GM18526 (cell line): ENCODE results near the gene NOPCHAP1.
A peak's percentile ranks its signal among the peaks of the same experiment; 100 is the strongest.

Experiments used
- POLR2A ChIP-seq: IDR thresholded peaks from 3 replicates; pipeline ENCODE4 v1.6.1; 2011; ENCODE audit not compliant: insufficient read length; ENCODE audit errors: extremely low read depth

Gene NOPCHAP1, protein sequence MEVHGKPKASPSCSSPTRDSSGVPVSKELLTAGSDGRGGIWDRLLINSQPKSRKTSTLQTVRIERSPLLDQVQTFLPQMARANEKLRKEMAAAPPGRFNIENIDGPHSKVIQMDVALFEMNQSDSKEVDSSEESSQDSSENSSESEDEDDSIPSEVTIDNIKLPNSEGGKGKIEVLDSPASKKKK

DNA sequence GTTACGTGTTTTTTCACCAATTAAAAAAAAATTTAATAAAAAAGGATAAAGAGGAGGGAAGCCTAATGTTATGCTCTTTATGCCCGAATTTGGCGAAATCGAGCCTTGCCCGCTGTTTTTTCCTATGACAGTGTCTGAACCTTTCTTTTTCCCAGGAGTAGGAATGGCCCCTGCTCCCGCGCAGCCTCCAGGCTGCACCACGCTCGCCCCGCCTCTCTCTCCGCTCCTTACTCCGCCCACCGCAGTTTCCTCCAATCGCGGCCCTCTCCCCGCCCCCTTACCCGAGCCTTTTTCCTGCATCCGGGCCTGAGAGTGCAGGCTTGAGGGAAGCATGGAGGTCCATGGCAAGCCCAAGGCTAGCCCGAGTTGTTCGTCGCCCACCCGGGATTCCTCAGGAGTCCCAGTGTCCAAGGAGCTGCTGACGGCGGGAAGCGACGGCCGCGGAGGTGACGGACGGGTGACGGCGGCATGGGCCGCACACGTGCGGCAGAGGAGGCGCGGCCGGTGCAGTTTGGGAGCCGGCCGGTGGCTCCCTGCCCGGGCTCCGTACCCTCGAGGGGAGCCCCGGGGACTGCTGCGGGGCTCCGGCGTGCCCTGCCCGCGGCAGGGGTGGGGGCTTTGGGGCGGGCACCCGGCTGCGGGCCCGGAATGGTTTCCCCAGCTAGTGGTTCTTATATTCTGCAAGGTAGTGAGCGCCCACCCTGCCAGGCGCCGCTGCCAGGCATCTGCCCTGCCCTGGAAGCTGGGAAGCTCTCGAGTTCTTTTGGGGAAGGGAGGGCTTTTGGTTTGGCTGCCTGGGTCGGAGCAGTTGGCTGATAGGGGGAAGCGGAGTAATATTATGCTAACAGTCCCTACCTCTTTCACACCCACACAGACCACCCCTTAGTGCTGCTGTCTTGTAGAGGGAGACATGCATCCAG, at the start of gene NOPCHAP1:
Gene NOPCHAP1, plus strand, starts transcription at position 295 of the 920 bp plus-strand sequence. Its CDS starts 37 bp downstream, at position 332.
- peak; percentile 87 for TF ChIP-seq POLR2A

DNA sequence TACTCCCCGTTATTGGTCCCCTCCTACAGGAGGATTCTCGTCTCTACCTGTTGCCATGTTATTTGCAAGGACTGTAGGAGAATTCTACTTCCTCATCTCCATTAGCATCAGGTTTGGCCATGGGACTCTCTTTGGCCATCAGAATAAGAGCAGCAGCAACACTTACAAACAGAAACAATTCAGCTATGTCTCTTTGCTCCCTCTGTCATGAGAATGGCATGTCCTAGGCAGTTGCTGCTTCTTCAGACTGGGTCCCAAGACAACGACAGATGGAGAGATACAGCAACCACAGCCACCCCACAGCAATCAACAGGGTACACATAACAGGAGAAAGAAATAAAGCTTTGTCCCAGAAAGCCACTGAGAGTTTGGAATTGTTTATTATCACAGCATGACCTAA, 47.7 kb upstream of the NOPCHAP1 start:
- TF ChIP-seq POLR2A: no peak

DNA sequence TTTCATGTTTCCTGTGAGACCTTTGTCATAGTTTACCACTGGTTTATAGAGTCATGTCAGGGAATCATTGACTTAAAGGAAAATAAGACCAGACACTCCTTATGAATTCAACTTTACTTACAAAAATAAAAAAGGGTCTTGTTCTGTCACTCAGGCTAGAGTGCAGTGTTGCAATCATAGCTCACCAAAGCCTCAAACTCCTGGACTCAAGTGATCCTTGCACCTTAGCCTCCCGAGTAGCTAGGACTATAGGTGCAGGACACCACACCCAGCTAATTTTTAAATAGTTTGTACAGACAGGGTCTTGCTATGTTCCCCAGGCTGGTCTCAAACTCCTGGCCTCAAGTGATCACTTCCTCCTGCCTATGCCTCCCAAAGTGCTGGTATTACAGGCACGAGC, 47.0 kb upstream of the NOPCHAP1 start:
- no peak for TF ChIP-seq POLR2A

DNA sequence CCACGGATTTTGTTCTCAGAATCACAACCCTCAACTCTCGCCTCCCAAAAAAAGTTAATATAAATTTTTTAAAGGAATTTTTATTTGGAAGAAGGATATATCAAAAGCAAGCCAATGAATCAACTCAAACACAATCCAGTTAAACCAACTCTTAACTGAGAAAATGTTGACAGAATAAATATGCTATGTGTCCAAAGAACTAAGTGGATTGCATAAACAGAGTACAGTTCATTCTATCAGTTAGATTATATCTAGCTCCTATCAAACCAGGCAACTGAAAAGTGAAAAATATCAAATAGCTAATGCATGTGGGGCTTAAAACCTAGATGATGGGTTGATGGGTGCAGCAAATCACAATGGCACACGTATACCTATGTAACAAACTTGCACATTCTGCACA, 44.7 kb upstream of the NOPCHAP1 start:
- TF ChIP-seq POLR2A: no peak

DNA sequence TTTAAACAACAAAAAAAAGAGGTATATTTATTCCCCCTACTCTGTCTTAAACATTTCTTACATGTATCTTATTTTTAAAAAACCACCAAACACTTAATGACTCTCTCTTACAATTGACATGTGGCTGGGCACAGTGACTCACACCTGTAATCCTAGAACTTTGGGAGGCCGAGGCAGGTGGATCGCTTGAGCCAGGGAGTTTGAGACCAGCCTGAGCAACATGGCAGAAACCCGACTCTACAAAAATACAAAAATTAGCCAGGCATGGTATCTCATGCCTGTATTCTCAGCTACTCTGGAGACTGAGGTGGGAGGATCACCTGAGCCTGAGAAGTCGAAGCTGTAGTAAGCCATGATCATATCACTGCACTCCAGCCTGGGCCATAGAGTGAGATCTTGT, 44.0 kb upstream of the NOPCHAP1 start:
- no peak for TF ChIP-seq POLR2A

DNA sequence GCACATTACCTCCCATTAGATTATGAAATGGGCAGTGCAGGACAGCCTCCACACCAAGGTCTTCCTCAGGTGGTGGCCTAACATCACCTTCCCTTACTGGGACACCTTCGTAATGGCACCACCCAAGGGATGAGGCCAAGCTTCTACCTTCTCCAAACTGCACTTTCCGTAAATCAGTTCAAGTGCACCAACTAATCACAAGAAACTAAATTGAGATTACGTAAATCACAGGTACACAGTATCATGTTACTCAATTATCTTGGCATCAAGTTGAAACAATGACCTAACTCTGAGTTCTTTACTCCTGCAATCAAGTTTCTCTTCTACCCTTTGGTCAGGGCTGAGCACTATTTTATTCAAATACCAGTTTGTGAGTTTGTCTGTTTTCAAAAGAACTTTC, 41.9 kb upstream of the NOPCHAP1 start:
- no peak for TF ChIP-seq POLR2A

DNA sequence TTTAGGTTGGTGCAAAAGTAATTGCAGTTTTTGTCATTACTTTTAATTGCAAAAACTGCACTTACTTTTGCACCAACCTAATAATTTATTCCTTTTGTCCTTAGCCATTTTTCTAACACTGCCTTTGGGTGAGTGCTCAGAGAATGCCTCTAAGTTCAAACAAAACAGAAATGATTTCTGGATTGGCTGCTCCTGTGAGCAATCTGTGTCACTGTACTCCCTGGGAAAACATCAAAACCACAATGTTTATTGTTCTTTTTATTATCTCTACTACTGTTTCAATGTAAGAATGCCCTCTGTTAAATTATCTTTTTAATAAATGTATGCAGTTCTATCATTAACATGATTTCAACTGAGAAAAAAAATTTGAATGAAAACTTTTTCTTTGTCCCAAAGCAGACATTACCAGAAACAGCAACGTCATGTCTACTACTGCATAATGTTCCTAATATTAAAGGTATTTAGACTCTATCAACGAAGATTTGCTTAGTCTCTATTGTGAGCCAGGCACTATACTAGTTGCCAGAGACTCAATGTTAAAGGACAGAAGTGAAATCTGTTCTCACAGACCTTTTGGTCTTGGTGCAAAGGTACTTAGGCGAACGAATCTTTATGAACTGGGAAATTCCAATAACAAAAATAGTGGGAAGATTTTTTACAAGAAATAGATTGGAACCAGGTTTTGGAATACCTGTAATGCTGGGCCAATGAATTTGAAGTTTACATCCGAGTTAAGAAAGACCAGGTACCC, 34.2 kb upstream of the NOPCHAP1 start:
- TF ChIP-seq POLR2A: no peak

DNA sequence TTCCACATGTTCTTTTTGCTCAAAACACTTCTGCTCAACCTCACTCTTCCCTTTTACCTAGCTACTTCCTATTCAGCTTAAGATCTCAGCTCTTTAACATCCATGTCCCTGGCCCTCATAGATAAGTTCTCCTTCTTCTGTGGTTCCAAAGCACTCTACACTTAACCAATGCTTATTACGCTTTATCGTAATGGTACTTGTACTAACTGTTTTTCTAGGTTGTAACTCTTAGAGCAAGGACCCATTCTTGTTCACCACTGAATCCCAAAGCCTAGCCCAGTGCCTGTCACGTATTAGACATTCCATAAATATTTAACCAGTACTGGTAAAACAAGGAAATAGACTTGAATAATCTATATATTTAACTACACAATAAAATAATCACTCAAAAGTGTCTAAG, 33.3 kb upstream of the NOPCHAP1 start:
- TF ChIP-seq POLR2A: no peak

DNA sequence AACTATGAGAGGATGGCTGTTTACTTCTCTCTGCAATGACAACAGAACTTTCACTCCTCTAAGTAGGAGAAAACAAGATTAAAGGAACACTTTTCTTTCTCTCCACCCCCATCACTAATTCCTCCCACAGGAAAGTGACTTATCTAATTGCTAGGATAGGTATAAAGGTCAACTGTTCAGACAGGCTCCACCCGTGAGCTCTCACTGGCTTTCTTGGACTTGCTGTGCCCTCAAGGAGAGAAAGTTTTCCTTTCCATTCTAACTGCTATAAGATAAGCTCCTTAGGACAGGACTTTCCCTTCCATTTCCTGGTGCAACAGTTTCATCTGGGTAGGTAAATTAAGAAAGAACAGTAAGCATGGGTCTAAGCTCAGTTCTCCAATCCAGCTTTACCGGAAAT, 32.8 kb upstream of the NOPCHAP1 start:
- TF ChIP-seq POLR2A: no peak

DNA sequence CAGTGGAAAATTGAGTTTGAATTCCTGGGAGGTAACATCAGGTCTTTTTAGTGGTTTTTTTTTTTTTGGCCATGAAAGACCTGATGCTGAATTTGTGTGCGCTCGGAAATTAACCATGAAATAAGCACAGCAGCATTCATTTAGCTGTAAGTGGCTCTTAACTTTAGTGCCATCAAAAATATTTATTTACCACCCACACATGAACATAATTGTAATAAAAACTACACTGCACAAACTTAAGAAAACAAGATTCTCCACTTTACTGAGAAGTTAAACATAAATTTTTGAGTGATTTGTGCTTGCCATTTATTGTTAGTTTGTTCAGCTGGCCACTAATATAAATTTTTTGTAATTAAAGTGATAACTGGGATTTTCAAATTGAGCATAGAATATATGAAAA, 30.4 kb upstream of the NOPCHAP1 start:
- TF ChIP-seq POLR2A: no peak

DNA sequence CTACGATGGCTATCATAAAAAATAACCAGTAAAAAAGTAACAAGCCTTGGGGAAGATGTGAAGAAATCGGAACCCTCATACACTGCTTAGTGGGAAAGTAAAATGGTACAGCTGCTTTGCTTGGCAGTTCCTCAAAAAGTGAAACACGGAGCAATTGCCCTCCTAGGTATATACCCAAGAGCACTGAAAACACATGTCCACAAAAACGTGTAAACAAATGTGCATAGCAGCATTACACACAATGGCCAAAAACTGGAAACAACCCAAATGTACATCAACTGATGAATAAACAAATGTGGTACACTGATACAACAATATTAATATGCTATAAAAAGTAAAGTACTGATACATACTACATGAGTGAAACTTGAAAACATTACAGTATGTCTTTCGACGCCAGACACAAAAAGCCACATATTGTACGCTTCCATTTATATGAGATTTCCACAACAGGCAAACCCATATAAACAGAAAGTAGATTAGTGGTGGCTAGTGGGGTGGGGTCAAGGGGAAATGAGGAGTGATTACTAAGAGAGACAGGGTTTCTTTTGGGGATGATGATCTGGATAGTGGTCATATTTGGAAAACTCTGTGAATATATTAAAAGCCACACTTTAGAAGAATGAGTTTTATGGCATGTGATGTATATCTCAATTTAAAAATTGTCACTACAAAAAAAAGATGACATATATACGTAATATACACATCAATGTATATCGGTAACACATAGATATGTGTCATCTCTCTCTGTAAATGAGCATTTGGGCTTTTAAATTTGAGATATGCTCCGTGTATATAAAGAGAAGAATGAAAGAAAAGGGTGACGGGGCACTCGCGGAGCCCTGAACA, 29.0 kb upstream of the NOPCHAP1 start:
- TF ChIP-seq POLR2A: no peak

DNA sequence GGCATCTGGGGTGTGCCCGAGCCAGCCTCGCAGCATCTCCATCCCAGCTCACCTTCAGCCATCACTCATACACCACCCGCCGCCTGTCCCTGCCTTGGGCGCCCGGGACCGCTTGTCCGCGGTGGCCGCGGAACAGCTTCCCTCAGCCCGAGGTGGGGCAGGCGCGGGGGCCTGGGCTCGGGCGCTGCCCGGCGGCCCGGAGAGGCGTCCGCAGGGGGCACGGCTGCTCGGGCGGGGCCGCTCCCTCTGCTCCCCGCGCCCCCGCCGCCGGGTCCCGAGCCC, 28.5 kb upstream of the NOPCHAP1 start:
- TF ChIP-seq POLR2A: no peak

DNA sequence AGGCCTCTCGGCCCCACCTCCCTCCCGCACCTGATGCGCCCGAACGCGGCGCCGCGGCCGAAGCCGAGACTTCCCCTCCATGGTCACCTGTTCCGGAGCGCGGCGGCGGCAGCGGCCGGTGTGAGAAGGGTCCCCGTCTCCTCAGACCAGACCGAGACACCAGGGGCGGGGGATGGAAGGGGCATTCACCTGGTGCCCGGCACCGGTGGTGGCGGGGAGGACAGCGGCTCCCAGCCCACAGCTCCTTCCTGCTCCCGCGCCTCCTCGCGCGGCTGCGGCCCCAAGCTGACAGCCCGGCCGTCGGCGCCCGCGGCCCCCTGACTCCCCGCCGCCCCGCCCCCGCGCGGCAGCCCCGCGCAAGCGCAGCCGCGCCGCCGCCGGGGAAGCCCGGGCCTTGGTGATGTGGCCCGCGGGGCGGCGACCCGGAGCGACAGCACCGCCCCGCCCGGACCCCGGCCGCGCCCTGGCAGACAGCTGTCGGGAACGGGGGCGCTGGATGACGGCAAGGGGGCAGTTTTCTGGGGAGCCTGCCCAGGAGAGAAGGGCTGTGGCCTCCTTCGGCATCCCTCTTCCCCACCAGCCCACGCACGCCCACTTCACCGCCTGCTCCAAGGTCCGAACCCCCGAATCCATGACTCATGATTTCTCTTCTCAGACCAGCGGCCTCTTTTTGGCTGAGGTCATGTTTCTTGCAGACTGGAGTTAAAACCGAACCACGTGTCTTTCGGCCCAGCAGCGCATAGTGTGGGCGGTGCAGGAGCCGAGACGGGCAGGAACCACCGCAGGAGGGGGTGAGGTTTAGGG, 27.9 kb upstream of the NOPCHAP1 start, which contains the start of gene SLC41A2:
Gene SLC41A2, minus strand, starts transcription at position 290 of the 804 bp plus-strand sequence. CDS start 29,763 bp downstream, outside the sequence.
- peak; percentile 67 for TF ChIP-seq POLR2A

DNA sequence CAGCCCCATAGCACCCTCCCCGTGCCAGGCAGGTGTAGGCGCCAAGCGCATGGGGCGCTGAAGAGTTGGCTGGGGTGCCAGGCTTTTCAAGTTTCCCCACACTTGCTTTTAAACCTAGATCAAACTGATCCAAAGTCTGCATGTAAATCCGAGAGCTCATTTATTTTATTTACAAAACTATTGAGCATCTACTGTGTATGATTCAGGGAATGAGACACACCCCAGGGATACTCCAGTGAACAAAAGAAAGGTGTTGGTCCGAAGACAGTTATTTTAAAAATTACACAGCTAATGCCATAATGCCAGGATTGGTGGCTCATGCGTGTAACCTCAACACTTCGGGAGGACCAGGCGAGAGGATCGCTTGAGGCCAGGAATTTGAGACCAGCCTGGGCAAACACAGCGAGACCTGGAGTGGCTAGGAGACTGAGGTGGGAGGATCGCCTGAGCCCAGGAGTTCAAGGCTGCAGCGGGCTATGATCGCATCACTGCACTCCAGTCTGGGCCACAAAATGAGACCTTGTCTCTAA, 27.2 kb upstream of the NOPCHAP1 start:
- TF ChIP-seq POLR2A: no peak
